Erythroblast (primary cell): ENCODE measurements around the gene P2RX1.

Source experiments
- GATA1 ChIP-seq: IDR thresholded peaks from 2 replicates; pipeline ENCODE4 v1.6.1; 2011; ENCODE audit warnings: low read depth, mild to moderate bottlenecking, control low read depth, low read length, moderate library complexity
- POLR2A ChIP-seq: IDR thresholded peaks from 2 replicates; pipeline ENCODE4 v1.6.1; 2011; ENCODE audit warnings: mild to moderate bottlenecking, low read length

DNA sequence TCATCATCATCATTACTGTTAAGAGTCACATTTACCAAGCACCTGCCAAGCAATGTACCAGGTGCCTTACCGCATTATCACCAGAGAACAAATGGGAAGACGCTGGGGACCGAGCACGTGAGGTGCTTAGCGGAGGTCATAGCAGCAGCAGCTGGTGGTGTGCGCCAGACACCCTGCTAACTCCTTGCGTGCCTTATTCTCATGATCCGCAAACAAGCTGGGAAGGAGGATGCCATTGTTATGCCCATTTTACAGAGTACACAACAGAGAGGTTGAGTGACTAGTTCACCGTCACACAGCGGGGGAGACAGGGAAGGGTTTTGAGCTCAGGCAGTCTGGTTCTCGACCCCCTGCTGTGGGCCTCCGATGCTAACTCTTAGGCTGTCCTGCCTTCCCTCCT is 40.7 kb upstream of the P2RX1 start:
- TF ChIP-seq POLR2A (no peak), GATA1 (no peak)
